HL-60/S4 treated with phorbol 12-myristate 13-acetate at 8.2 ng/mL for 4 days and 3 days (cell line): ENCODE data around the gene MBD3.

Experiments
- in situ Hi-C: fragments of 300-500 bp; cut with MboI; formaldehyde crosslinking; loops from 2 replicates; pipeline ENCODE4 v1.15.0; 2022; ENCODE audit warnings: low sequenced_read_pairs

Gene MBD3

GRCh38 chr19:1601613-1602064, 9.0 kb upstream of the MBD3 start:
- in situ Hi-C loops = no loop called here

- in situ Hi-C loops = no loop called here
Observed at GRCh38 chr19:1599460-1599846, 6.8 kb upstream of the MBD3 start.

GRCh38 chr19:1598777-1599459, 6.3 kb upstream of the MBD3 start:
- in situ Hi-C loops = no loop called here

GRCh38 chr19:1593501-1593772, 772 bp upstream of the MBD3 start:
- in situ Hi-C loops = no loop called here

- in situ Hi-C loops = no loop called here
Observed at GRCh38 chr19:1592024-1592754, 476 bp downstream of the MBD3 start.

DNA sequence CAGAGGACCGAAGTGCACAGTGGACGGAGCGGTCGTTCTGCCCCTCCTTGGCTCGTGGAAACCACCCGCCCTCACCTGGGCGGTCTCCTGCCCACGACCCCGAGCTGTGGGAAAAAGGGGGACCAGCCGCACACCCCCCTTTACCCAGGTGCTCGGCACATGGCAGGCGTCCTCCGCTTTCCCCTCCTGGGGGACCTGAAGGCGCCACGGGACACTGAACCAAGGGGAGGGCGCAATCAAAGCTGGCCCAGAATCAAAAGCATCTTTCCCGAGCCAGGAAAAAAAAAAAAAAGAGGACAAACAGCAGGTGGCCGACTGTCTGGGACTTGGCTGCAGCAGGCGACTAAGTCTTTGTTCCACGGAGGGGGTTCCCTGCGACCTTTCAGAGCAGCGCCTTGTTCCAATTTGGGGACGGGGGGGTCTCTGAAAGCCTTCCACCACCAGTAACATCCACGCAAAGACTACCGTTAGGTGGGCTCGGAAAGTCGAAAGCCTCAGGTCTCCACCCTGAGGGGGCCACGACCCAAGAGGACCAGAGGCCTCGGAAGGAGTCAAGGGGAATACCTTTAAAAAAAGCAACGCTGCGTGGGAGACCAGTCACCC, 1.1 kb downstream of the MBD3 start:
- in situ Hi-C loops = no loop called here

DNA sequence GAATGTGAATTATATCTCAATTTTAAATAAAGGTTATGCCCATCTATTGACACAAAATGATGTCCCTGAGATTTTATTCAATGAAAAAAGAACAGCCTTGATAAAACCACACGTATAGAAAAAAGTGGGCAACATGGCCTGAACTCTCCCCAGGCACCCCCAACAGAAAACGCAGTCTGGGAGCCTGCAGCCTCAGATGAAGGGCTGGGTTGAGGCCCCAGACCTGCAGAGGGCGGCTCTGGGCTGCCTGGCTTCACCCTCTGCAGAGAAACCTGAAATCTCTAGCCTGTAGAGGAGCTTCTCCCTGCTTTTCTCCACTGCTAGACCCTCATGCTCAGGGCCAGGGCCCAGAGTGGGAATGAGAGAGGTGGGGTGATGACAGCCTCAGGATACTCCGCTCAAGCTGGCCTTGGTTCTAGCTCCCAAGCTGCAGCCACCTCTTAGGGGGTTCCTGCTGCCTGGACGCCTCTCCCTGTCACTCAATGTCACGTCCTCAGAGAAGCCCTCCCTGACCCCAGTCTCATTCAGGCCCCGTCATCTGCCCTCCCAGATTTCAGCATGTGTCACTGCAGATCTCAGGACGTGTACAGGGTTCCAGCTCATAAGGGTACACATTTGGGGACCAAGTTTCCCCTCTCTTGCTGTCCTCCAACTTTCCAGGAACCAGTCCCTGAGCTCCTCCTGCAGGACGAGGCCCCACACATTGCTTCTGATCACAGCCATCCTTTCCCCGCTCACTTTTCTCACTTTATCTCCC, 1.8 kb downstream of the MBD3 start:
- in situ Hi-C loops = no loop called here

- in situ Hi-C loops = no loop called here
Observed at GRCh38 chr19:1587872-1588271, 4.8 kb downstream of the MBD3 start.

GRCh38 chr19:1585243-1585580, 7.5 kb downstream of the MBD3 start:
- in situ Hi-C loops = no loop called here

GRCh38 chr19:1584500-1585242, 8.0 kb downstream of the MBD3 start:
- in situ Hi-C loops = no loop called here

DNA sequence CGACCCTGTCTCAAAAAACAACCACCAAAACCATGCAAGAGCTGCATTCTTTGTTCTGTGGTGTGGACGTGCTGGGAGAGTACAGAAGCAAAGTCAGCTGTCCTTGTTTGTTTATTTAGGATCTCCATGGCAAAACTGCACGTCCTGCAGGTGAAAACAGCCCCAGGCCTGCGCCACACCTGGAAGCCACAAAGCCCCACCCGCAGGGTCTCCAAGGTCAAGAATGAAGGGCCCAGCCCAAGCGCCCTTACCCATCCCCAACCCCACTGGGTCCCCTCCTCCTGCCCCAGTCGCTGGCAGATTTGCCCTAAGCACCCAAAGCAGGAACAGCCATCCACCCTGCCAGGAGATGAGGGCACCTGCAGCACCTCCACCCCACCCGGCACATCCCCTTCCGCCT, 10.5 kb downstream of the MBD3 start:
- in situ Hi-C loops = no loop called here

GRCh38 chr19:1580957-1581356, 11.7 kb downstream of the MBD3 start:
- in situ Hi-C loops = no loop called here

- in situ Hi-C loops = no loop called here
Observed at GRCh38 chr19:1580382-1580781, 12.3 kb downstream of the MBD3 start.

DNA sequence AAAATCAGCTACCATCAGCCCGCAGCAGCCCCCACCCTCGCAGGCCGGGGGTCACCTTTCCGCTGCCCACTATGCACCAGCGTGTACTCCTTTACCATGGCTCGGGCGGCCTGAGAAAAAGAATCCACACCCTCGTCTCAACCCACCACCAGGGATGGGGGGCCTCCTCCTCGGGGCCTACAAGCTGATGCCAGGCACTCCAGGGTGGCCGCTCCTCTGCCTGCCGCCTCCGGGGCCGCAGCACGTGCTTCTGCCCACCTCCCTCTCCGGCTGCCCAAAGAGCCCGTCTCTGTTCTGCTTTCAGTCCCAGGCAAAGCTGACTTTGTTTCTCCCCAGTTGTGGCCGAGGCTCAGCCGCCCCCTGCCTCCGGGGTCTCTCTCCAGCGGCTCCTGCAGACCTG, 13.4 kb downstream of the MBD3 start:
- in situ Hi-C loops = no loop called here

DNA sequence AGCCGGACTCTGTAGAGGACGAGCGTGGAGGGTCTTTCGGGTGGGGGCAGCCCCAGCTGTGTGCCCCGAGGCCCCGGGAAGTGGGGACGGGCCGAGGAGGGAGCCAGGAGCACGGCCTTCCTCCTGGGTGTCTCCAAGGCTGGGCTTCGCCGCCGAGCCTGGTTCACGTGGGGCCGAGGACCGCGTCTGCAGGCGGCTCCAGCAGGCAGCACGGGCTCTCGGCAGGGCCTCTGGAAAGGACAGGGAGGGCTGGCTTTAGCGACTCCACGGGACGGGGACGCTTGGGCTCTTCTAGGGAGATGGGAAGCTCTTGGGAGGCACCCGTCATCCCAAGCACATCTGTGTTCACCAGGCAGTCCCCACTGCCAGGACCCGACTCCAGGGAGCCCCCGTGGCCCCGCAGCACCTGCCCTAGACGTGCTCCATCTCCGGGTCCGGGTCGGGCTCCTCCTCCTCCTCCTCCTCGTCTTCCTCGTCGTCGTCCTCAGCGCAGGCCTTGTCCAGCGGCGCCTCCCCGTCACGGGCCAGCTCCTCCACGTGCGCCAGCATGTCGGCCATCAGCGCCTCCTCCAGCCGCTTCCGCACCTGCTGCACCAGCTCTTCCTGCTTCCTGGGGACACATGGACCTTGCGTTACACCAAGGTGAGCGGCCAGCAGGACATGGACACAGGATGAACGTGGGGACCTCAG, 14.6 kb downstream of the MBD3 start:
- in situ Hi-C loops = no loop called here

DNA sequence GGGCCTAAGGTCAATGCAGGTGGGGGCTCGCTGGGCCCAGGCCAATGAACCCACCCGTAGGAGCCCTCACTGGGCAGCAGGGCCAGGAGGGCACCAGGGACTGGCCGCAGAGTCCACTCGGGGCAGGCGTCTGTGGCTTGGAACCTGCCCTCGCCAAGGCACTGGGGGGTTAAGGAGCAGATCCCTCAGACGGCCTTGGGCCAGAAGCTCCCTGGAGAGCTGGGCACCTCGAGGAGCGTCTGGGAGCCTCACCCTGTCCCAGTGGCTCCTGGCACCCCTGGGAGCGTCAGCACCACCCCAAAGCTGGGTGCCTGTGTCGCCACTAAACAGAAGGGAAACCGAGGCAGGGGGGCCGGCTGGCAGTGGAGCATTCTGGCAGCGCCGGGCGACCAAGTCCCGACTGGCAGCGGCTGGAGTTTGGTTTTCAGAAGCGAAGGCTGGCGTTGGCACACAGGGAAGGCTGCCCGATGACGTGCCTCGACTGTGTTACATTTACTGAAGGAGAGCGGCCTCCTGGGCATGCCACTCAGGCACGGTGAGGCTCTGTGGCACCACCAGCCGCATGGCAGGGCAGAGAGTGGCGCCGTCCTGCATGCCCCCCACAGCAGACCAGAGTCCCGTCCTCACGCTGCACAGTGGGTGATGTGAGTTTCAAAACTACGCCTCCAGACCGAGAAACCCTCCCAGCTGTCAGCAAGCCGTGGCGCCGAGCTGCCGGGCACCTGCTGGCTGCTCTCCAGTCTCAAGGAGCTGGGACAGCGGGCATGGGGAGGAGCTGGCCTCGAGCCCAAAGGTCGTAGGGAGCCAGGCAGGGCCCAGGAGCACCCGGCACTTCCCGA, 15.4 kb downstream of the MBD3 start:
- in situ Hi-C loops = no loop called here

DNA sequence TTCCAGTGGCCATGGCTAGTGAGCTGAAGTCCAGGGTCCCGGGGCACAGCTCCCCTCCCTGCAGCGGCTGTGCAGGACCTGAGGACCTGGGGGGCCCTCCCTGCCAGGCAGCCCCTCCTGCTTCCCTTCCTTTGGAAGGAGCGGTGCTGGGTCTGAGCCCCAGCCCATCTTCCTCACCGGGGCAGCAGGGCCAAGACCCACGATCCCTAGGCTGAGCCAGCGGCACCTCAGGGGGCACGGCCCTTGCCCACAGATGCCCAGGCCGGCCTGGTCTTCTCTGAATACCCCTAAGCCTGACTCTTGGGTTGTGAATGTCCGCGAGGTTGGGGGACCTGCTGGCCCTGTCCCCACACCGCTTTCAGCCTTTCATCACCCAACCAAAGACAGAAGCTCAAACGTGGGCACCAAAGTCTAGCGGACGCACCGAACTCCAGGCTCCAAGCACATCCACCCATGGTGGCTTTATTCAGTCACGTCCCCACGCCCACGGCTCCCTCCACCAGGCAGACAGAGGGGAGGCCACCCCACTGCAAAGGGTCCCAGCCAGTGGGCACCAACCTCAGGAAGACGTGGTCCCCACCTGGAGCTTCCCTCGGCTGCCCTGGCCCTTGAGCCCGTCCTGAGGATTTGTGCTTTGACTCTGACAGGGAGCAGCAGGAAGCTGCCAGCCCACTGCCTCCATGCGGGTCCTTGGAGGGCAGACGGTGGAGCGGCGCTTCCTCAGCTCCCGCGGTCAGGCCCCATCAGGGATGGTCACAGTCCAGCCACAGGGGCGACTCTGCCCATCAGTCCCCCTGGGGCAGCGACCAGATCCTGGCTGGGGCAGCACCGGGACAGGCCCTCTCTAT, 16.2 kb downstream of the MBD3 start:
- in situ Hi-C loops = no loop called here

GRCh38 chr19:1575323-1576241, 17.1 kb downstream of the MBD3 start:
- in situ Hi-C loops = no loop called here
